ENCODE results near the gene RNF41.

GRCh38 chr12:56223571-56224101 is 1.9 kb upstream of the RNF41 start:
- TF ChIP-seq POU6F1 (CRISPR knock-in tag; IDR thresholded peaks at IDR 0.05; ENCODE audit: borderline replicate concordance, low read depth), result no peak
- no peak for TF ChIP-seq CREB5 (CRISPR knock-in tag; IDR thresholded peaks at IDR 0.05; ENCODE audit: low read depth)
